ENCODE data around the gene MFNG.

GRCh38 chr22:37419370-37419968, 66.7 kb downstream of the MFNG start:
- TF ChIP-seq, protein P1, sequence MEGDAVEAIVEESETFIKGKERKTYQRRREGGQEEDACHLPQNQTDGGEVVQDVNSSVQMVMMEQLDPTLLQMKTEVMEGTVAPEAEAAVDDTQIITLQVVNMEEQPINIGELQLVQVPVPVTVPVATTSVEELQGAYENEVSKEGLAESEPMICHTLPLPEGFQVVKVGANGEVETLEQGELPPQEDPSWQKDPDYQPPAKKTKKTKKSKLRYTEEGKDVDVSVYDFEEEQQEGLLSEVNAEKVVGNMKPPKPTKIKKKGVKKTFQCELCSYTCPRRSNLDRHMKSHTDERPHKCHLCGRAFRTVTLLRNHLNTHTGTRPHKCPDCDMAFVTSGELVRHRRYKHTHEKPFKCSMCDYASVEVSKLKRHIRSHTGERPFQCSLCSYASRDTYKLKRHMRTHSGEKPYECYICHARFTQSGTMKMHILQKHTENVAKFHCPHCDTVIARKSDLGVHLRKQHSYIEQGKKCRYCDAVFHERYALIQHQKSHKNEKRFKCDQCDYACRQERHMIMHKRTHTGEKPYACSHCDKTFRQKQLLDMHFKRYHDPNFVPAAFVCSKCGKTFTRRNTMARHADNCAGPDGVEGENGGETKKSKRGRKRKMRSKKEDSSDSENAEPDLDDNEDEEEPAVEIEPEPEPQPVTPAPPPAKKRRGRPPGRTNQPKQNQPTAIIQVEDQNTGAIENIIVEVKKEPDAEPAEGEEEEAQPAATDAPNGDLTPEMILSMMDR (IDR thresholded peaks at IDR 0.05) = no peak
- TF ChIP-seq EP300 (IDR thresholded peaks at IDR 0.05) = no peak
